ENCODE measurements around the gene SLC10A1. TPM values are rescaled to one million over a fixed set of nuclear protein-coding genes. Genes with fewer than 3 reads are reported as not detected.

Gene SLC10A1
- total RNA-seq (2022; extraction: Qiagen RNA extraction): 0.06 TPM in 1 of 5 replicates, not detected in the others

GRCh38 chr14:69796797-69797500, at the start of gene SLC10A1:
SLC10A1 (minus strand) TSS chr14:69797241; CDS start chr14:69797155, 86 bp downstream.

GRCh38 chr14:69766984-69767368, 30.1 kb downstream of the SLC10A1 start, which contains the start of gene SRSF5:
SRSF5 (plus strand) TSS chr14:69767142; CDS start chr14:69768157, 1,015 bp downstream.

Other genes starting within 250 kb of the SLC10A1 start
- 0.04 to 0.07 TPM (median 0.05 TPM) in 4 of 5 replicates, not detected in the other for gene CCDC177, start 222.4 kb downstream of the SLC10A1 start, total RNA-seq (2022; extraction: Qiagen RNA extraction)
- 6.2 to 8.6 TPM (median 7.7 TPM) in 5 replicates for gene SUSD6, start 185.6 kb downstream of the SLC10A1 start, total RNA-seq (2022; extraction: Qiagen RNA extraction)
- gene SRSF5, start 30.1 kb downstream of the SLC10A1 start, total RNA-seq (2022; extraction: Qiagen RNA extraction): 232 to 379 TPM (median 294 TPM) in 5 replicates
- 16.6 to 23.1 TPM (median 18.1 TPM) in 5 replicates for gene SMOC1, start 82.2 kb upstream of the SLC10A1 start, total RNA-seq (2022; extraction: Qiagen RNA extraction)